ENCODE measurements around the gene FTH1.

FTH1 gene

GRCh38 chr11:61983419-61983818 is 16.0 kb upstream of the FTH1 start:
- no peak for TF ChIP-seq CTCF (conservative IDR thresholded peaks at IDR 0.05; ENCODE audit: low read length)
- TF ChIP-seq EZH2phosphoT487 (IDR thresholded peaks at IDR 0.05; ENCODE audit: borderline replicate concordance) = no peak
- Histone ChIP-seq H3K9ac (ENCODE audit: low read depth, low read length, poor library complexity, severe bottlenecking) (no peak overlapping the region), H3K4me3 (ENCODE audit: low read length, poor library complexity, severe bottlenecking) (no peak overlapping the region), H3K9me2 (replicated peaks; ENCODE audit: low read depth, low read length) (no peaks in the 10 kb centered on the region), H3K4me1 (ENCODE audit: insufficient read depth, low read length, poor library complexity, severe bottlenecking) (no peaks in the 10 kb centered on the region), H2AFZ (ENCODE audit: low read length) (no peak overlapping the region), H3K4me2 (ENCODE audit: low read depth, low read length, poor library complexity, severe bottlenecking) (no peak overlapping the region), H3K79me2 (ENCODE audit: insufficient read depth, low read length) (no peaks in the 10 kb centered on the region), H3K9me3 (ENCODE audit: insufficient read depth, low read depth, low read length) (no peaks in the 10 kb centered on the region), H4K20me1 (ENCODE audit: insufficient read depth, low read length, poor library complexity, severe bottlenecking) (no peaks in the 10 kb centered on the region), H3K27me3 (ENCODE audit: insufficient read depth, low read length, poor library complexity, severe bottlenecking) (no peaks in the 10 kb centered on the region), H3K36me3 (ENCODE audit: insufficient read depth, low read length) (no peaks in the 10 kb centered on the region), H3F3A (ENCODE audit: low read depth) (no peaks in the 10 kb centered on the region)

- H3K9me3 ChIP-seq (ENCODE audit: insufficient read depth, low read depth, low read length) = no peaks in the 10 kb centered on the region
- no peak overlapping the region for H3K4me3 ChIP-seq (ENCODE audit: low read length, poor library complexity, severe bottlenecking)
- no peaks in the 10 kb centered on the region for H3F3A ChIP-seq (ENCODE audit: low read depth)
- no peaks in the 10 kb centered on the region for H3K27me3 ChIP-seq (ENCODE audit: insufficient read depth, low read length, poor library complexity, severe bottlenecking)
- H2AFZ ChIP-seq (ENCODE audit: low read length) = no peak overlapping the region
- no peaks in the 10 kb centered on the region for H3K4me1 ChIP-seq (ENCODE audit: insufficient read depth, low read length, poor library complexity, severe bottlenecking)
- TF ChIP-seq EZH2phosphoT487 (IDR thresholded peaks at IDR 0.05; ENCODE audit: borderline replicate concordance) (no peak), CTCF (conservative IDR thresholded peaks at IDR 0.05; ENCODE audit: low read length) (no peak)
- no peaks in the 10 kb centered on the region for H3K36me3 ChIP-seq (ENCODE audit: insufficient read depth, low read length)
- no peak overlapping the region for H3K9ac ChIP-seq (ENCODE audit: low read depth, low read length, poor library complexity, severe bottlenecking)
- H3K4me2 ChIP-seq (ENCODE audit: low read depth, low read length, poor library complexity, severe bottlenecking) = no peak overlapping the region
- no peaks in the 10 kb centered on the region for H3K9me2 ChIP-seq (replicated peaks; ENCODE audit: low read depth, low read length)
- no peaks in the 10 kb centered on the region for H4K20me1 ChIP-seq (ENCODE audit: insufficient read depth, low read length, poor library complexity, severe bottlenecking)
- H3K79me2 ChIP-seq (ENCODE audit: insufficient read depth, low read length) = no peaks in the 10 kb centered on the region
Measured at GRCh38 chr11:61980783-61981541, 13.5 kb upstream of the FTH1 start.

GRCh38 chr11:61978703-61979661 is 11.5 kb upstream of the FTH1 start:
- Histone ChIP-seq H2AFZ (ENCODE audit: low read length) (no peak overlapping the region), H3K9ac (ENCODE audit: low read depth, low read length, poor library complexity, severe bottlenecking) (no peak overlapping the region), H3K4me1 (ENCODE audit: insufficient read depth, low read length, poor library complexity, severe bottlenecking) (no peaks in the 10 kb centered on the region)

More at GRCh38 chr11:61978703-61979661, 11.5 kb upstream of the FTH1 start:
- Histone ChIP-seq H3K36me3 (ENCODE audit: insufficient read depth, low read length) (no peaks in the 10 kb centered on the region), H3K79me2 (ENCODE audit: insufficient read depth, low read length) (no peaks in the 10 kb centered on the region), H3K4me3 (ENCODE audit: low read length, poor library complexity, severe bottlenecking) (no peak overlapping the region), H3K4me2 (ENCODE audit: low read depth, low read length, poor library complexity, severe bottlenecking) (no peak overlapping the region), H3F3A (ENCODE audit: low read depth) (no peaks in the 10 kb centered on the region), H3K27me3 (ENCODE audit: insufficient read depth, low read length, poor library complexity, severe bottlenecking) (no peaks in the 10 kb centered on the region), H4K20me1 (ENCODE audit: insufficient read depth, low read length, poor library complexity, severe bottlenecking) (no peaks in the 10 kb centered on the region), H3K9me2 (replicated peaks; ENCODE audit: low read depth, low read length) (no peaks in the 10 kb centered on the region), H3K9me3 (ENCODE audit: insufficient read depth, low read depth, low read length) (no peaks in the 10 kb centered on the region)
- no peak for TF ChIP-seq EZH2phosphoT487 (IDR thresholded peaks at IDR 0.05; ENCODE audit: borderline replicate concordance)
- TF ChIP-seq CTCF (conservative IDR thresholded peaks at IDR 0.05; ENCODE audit: low read length) = no peak

Data from Loucy (cell line).